C4-2B (cell line): ENCODE results near the gene DCP1B.

ENCODE experiments used
- H3K27ac ChIP-seq: fragments of 450-650 bp; 2 replicates; pipeline ENCODE4 v1.5.1; 2017
- CTCF ChIP-seq: fragments of 450-650 bp; conservative IDR thresholded peaks from 2 replicates; pipeline ENCODE4 v1.5.1; 2017; ENCODE audit warnings: mild to moderate bottlenecking
- ZFX ChIP-seq: fragments of 450-650 bp; IDR thresholded peaks from 2 replicates; pipeline ENCODE4 v1.6.1; 2017

Gene DCP1B

GRCh38 chr12:1920436-1920835 lies 83.8 kb downstream of the DCP1B start:
- TF ChIP-seq ZFX = no peak
- no peak for TF ChIP-seq CTCF
- H3K27ac ChIP-seq = no peak overlapping the region

GRCh38 chr12:1919763-1920162 lies 84.5 kb downstream of the DCP1B start:
- H3K27ac ChIP-seq = no peak overlapping the region
- TF ChIP-seq ZFX (no peak), CTCF (no peak)

- H3K27ac ChIP-seq = no peak overlapping the region
- TF ChIP-seq ZFX (no peak), CTCF (no peak)
These were observed 85.0 kb downstream of the DCP1B start for GRCh38 chr12:1919284-1919683.

GRCh38 chr12:1918884-1919236 lies 85.4 kb downstream of the DCP1B start:
- no peak overlapping the region for H3K27ac ChIP-seq
- TF ChIP-seq CTCF = no peak
- TF ChIP-seq ZFX = no peak

GRCh38 chr12:1918081-1918883 lies 86.0 kb downstream of the DCP1B start, which contains the start of gene CACNA2D4:
Gene CACNA2D4, minus strand, starts transcription at chr12:1918652. Its CDS starts 179 bp downstream, at chr12:1918473.
- no peak for TF ChIP-seq CTCF
- TF ChIP-seq ZFX = no peak
- H3K27ac ChIP-seq = no peak within 1 kb of the TSS

- no peak overlapping the region for H3K27ac ChIP-seq
- TF ChIP-seq ZFX = no peak
- TF ChIP-seq CTCF = no peak
These were observed 86.8 kb downstream of the DCP1B start for GRCh38 chr12:1917172-1918070.
